Upper lobe of right lung (tissue), 1 donor: Measurements from ENCODE around the gene LMTK2. TPM values are rescaled to one million over a fixed set of nuclear protein-coding genes. Genes with fewer than 3 reads are reported as not detected.

Experiments
- ATAC-seq: fragments of 200-7000 bp; cut with Tn5 transposase; one replicate; pipeline ENCODE4 v1.9.1; 2020; ENCODE audit warnings: mild to moderate bottlenecking, moderate library complexity
- DNase-seq: peaks from one replicate; pipeline ENCODE4 v3.0.0-alpha.2; 2020
- H3K27ac ChIP-seq: fragments of 200-600 bp; one replicate; pipeline ENCODE4 v1.8.0; 2022
- H3K27me3 ChIP-seq: fragments of 200-600 bp; one replicate; pipeline ENCODE4 v1.8.0; 2022; ENCODE audit warnings: mild to moderate bottlenecking
- H3K36me3 ChIP-seq: fragments of 200-600 bp; one replicate; pipeline ENCODE4 v1.8.0; 2022
- H3K4me1 ChIP-seq: fragments of 200-600 bp; one replicate; pipeline ENCODE4 v1.8.0; 2022
- H3K4me3 ChIP-seq: fragments of 200-600 bp; one replicate; pipeline ENCODE4 v1.8.0; 2022; ENCODE audit warnings: mild to moderate bottlenecking
- H3K9me3 ChIP-seq: fragments of 200-600 bp; one replicate; pipeline ENCODE4 v1.8.0; 2022
- intact Hi-C: fragments of 100-400 bp; cut with DNase I; formaldehyde crosslinking; loops from one replicate; pipeline ENCODE4 v1.11.0; 2022
- total RNA-seq: library from RNA; stranded (reverse); fragmentation: NEBNext Ultra II Directional; extraction: Animal tissue kit (Norgen Biotek cat#: 25700); gene quantifications from one replicate; pipeline ENCODE4 v1.2.1, GENCODE V29; 2021
- TF ChIP-seq, protein P1 (sequence below): fragments of 200-600 bp; IDR thresholded peaks from one replicate; pipeline ENCODE4 v1.8.0; 2022; ENCODE audit warnings: antibody characterized with exemption
- donor health status: DM: no; HTN: yes; CAD: no; lungs with severe emphysema.

LMTK2 gene
- total RNA-seq, 1 donor from 2014 or later: 40.8 TPM

- intact Hi-C loops: no loop called here
- Histone ChIP-seq H3K4me1 (peaks cover 25% of the 10 kb centered on the region), H3K36me3 (peaks cover 13% of the 10 kb centered on the region), H3K27me3 (no peaks in the 10 kb centered on the region), H3K4me3 (no peak overlapping the region), H3K9me3 (no peaks in the 10 kb centered on the region), H3K27ac (no peak overlapping the region)
- ATAC-seq (no peak), DNase-seq (no peak)
- TF ChIP-seq, protein P1, sequence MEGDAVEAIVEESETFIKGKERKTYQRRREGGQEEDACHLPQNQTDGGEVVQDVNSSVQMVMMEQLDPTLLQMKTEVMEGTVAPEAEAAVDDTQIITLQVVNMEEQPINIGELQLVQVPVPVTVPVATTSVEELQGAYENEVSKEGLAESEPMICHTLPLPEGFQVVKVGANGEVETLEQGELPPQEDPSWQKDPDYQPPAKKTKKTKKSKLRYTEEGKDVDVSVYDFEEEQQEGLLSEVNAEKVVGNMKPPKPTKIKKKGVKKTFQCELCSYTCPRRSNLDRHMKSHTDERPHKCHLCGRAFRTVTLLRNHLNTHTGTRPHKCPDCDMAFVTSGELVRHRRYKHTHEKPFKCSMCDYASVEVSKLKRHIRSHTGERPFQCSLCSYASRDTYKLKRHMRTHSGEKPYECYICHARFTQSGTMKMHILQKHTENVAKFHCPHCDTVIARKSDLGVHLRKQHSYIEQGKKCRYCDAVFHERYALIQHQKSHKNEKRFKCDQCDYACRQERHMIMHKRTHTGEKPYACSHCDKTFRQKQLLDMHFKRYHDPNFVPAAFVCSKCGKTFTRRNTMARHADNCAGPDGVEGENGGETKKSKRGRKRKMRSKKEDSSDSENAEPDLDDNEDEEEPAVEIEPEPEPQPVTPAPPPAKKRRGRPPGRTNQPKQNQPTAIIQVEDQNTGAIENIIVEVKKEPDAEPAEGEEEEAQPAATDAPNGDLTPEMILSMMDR: no peak
Measured at GRCh38 chr7:98254951-98255610, 148.4 kb downstream of the LMTK2 start.

DNA sequence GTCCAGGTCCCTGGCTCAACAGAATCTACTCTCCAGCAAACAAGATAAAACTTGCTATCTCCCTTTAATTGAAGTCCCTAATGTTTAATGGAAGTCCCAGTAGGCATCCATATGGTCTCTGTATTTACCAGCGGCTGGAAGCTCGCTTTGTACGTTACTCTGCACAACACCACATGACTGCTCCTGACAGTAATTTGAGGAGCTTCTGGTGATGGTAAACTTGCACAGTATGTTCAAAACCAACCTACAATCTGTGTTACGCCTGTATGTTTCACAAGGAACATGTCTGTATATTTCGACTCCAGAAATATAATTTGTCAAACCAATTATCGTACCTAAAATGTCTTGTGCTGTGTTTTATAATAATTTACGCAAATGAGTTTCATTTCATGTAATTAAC is 149.8 kb downstream of the LMTK2 start:
- DNase-seq (no peak), ATAC-seq (no peak)
- intact Hi-C loops: no loop called here
- no peak overlapping the region for H3K4me3 ChIP-seq
- no peaks in the 10 kb centered on the region for H3K27me3 ChIP-seq
- peaks cover 13% of the 10 kb centered on the region for H3K36me3 ChIP-seq
- H3K27ac ChIP-seq: no peak overlapping the region
- TF ChIP-seq, protein P1: no peak
- H3K4me1 ChIP-seq: peaks cover 11% of the 10 kb centered on the region
- H3K9me3 ChIP-seq: no peaks in the 10 kb centered on the region

DNA sequence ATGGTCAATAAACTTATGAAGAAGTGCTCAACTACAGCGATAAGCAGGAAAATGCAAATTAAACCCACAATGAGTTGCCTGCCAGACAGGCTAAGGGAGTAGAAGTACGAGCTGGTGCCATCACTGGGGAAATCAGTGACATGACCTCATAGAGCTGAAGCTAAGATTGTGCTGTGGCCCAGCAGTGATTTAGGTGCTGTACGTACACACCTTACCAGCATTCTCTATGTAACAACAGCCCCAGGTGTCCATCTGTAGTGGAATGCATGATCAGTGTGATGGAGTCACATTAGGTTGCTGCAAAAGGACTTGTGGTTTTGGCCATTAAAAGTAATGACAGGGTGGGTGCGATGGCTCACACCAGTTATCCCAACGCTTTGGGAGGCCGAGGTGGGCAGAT is 151.0 kb downstream of the LMTK2 start:
- ATAC-seq (no peak), DNase-seq (no peak)
- TF ChIP-seq, protein P1: no peak
- no peaks in the 10 kb centered on the region for H3K9me3 ChIP-seq
- H3K4me1 ChIP-seq: peaks cover 10% of the 10 kb centered on the region
- no peak overlapping the region for H3K27ac ChIP-seq
- peaks cover 13% of the 10 kb centered on the region for H3K36me3 ChIP-seq
- H3K27me3 ChIP-seq: no peaks in the 10 kb centered on the region
- no peak overlapping the region for H3K4me3 ChIP-seq
- intact Hi-C loops: no loop called here

Other genes starting within 250 kb of the LMTK2 start
- 15.7 TPM for gene ASNS, start 234.5 kb upstream of the LMTK2 start, total RNA-seq
- not detected for gene OCM2, start 116.7 kb upstream of the LMTK2 start, total RNA-seq
- 0.81 TPM for gene BHLHA15, start 104.6 kb downstream of the LMTK2 start, total RNA-seq
- 55.2 TPM for gene TECPR1, start 145.4 kb downstream of the LMTK2 start, total RNA-seq
- gene BRI3, start 174.8 kb downstream of the LMTK2 start, total RNA-seq: 530 TPM